ENCODE results near the gene GFOD1. TPM values are rescaled to one million over a fixed set of nuclear protein-coding genes. Genes with fewer than 3 reads are reported as not detected.
"Not testable (repeated sequence)": the region's sequence is repeated elsewhere in the genome, so short reads cannot be mapped to it uniquely, and the experiment has no call there.

GFOD1 gene
- total RNA-seq, 1 donor from 2014 or later: 41.7 TPM

- DNase-seq: no peak
Observed at GRCh38 chr6:13439644-13440043, 47.8 kb downstream of the GFOD1 start.

GRCh38 chr6:13438126-13438525 is 49.3 kb downstream of the GFOD1 start:
- no peak for DNase-seq

GRCh38 chr6:13437218-13437996 is 50.0 kb downstream of the GFOD1 start:
- no peak for DNase-seq

- no peak for DNase-seq
Observed at GRCh38 chr6:13436399-13437217, 50.8 kb downstream of the GFOD1 start.

- DNase-seq: no peak
Observed at GRCh38 chr6:13435477-13436246, 51.7 kb downstream of the GFOD1 start.

- DNase-seq: no peak
Observed at GRCh38 chr6:13434777-13435176, 52.6 kb downstream of the GFOD1 start.

- DNase-seq: not testable (repeated sequence)
Observed at GRCh38 chr6:13434135-13434775, 53.1 kb downstream of the GFOD1 start.

GRCh38 chr6:13433709-13434121 is 53.7 kb downstream of the GFOD1 start:
- no peak for DNase-seq

GRCh38 chr6:13432526-13433184 is 54.7 kb downstream of the GFOD1 start:
- DNase-seq: no peak

GRCh38 chr6:13431861-13432465 is 55.4 kb downstream of the GFOD1 start:
- peak; percentile 69 for DNase-seq

GRCh38 chr6:13431059-13431656 is 56.2 kb downstream of the GFOD1 start:
- no peak for DNase-seq

GRCh38 chr6:13429406-13429753 is 58.0 kb downstream of the GFOD1 start:
- peak; percentile 41 for DNase-seq

GRCh38 chr6:13428583-13429405 is 58.6 kb downstream of the GFOD1 start:
- DNase-seq: no peak

- peak; percentile 36 for DNase-seq
Observed at GRCh38 chr6:13427801-13428582, 59.4 kb downstream of the GFOD1 start.

GRCh38 chr6:13427316-13427715 is 60.1 kb downstream of the GFOD1 start:
- no peak for DNase-seq

GRCh38 chr6:13425943-13426931 is 61.2 kb downstream of the GFOD1 start:
- no peak for DNase-seq

- DNase-seq: no peak
Observed at GRCh38 chr6:13425270-13425873, 62.0 kb downstream of the GFOD1 start.

GRCh38 chr6:13423252-13423651 is 64.1 kb downstream of the GFOD1 start:
- DNase-seq: no peak

Measured in dermis blood vessel endothelial cell (primary cell).